ENCODE data around the gene ARID1B.

DNA sequence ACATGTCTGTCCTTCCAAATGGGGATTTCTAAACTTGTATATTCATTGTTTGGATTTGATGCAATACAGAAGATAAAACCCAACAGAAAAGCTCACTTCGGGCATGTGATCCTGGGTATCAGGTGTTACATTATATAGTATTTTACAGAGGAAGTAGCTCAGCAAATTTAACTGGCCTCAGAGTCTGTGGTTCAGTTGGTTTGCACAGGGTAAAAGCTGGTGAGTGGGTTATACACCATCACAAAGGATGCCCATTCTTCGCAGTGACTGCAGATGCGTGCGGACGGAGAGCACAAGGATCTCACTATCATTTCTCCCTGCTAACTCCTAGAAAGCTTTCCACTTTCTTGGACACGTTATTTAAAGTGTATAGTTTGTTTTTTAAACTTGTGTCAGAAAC, 309.5 kb downstream of the ARID1B start:
- TF ChIP-seq CTCF (IDR thresholded peaks at IDR 0.05; ENCODE audit: low read length) (no peak), EZH2 (IDR thresholded peaks at IDR 0.05; ENCODE audit: borderline replicate concordance, low read length) (no peak)

Measured in OCI-LY1 (cell line).